ENCODE data around the gene TCERG1L. TPM values are rescaled to one million over a fixed set of nuclear protein-coding genes. Genes with fewer than 3 reads are reported as not detected.

The TCERG1L gene
- total RNA-seq, 4 donors from 2014 or later, result 0.24 TPM; not detected in 3

- no peak for ATAC-seq (ENCODE audit: low FRiP score)
- DNase-seq (ENCODE audit: low spot score), result no peak
- TF ChIP-seq CTCF (IDR thresholded peaks at IDR 0.05), result no peak
These were observed 184.4 kb downstream of the TCERG1L start for GRCh38 chr10:131127138-131127589.

GRCh38 chr10:131126321-131127137, 185.0 kb downstream of the TCERG1L start:
- ATAC-seq (ENCODE audit: low FRiP score) (no peak), DNase-seq (ENCODE audit: low spot score) (no peak)
- TF ChIP-seq CTCF (IDR thresholded peaks at IDR 0.05), result no peak

- TF ChIP-seq CTCF (IDR thresholded peaks at IDR 0.05), result no peak
- DNase-seq (ENCODE audit: low spot score) (no peak), ATAC-seq (ENCODE audit: low FRiP score) (no peak)
These were observed 185.9 kb downstream of the TCERG1L start for GRCh38 chr10:131125511-131126225.

- DNase-seq (ENCODE audit: low spot score) (no peak), ATAC-seq (ENCODE audit: low FRiP score) (no peak)
- TF ChIP-seq CTCF (IDR thresholded peaks at IDR 0.05), result no peak
These were observed 186.6 kb downstream of the TCERG1L start for GRCh38 chr10:131124945-131125344.

- no peak for TF ChIP-seq CTCF (IDR thresholded peaks at IDR 0.05)
- DNase-seq (ENCODE audit: low spot score), result no peak
- no peak for ATAC-seq (ENCODE audit: low FRiP score)
These were observed 188.0 kb downstream of the TCERG1L start for GRCh38 chr10:131123496-131123895.

GRCh38 chr10:131121511-131122035, 189.9 kb downstream of the TCERG1L start:
- DNase-seq (ENCODE audit: low spot score) (no peak), ATAC-seq (ENCODE audit: low FRiP score) (no peak)
- TF ChIP-seq CTCF (IDR thresholded peaks at IDR 0.05), result no peak
